Nephron (organoid): ENCODE results near the gene SND1.
A peak's percentile ranks its signal among the peaks of the same experiment; 100 is the strongest.

Source experiments
- H3K27ac Mint-ChIP-seq, 3 experiments: 2 replicates each; pipeline ENCODE4 v1.8.0; 2020; ENCODE audit warnings: mixed read lengths in 3 of 3, mild to moderate bottlenecking in 2 of 3, moderate library complexity in 1 of 3
- H3K27me3 Mint-ChIP-seq: 2 replicates; pipeline ENCODE4 v1.8.0; 2021; ENCODE audit warnings: low read depth, mild to moderate bottlenecking, moderate library complexity, mixed read lengths
- H3K36me3 Mint-ChIP-seq: 2 replicates; pipeline ENCODE4 v1.8.0; 2020; ENCODE audit warnings: low read depth, mixed read lengths
- H3K4me1 Mint-ChIP-seq: 2 replicates; pipeline ENCODE4 v1.8.0; 2020; ENCODE audit warnings: mixed read lengths
- H3K4me3 Mint-ChIP-seq, 3 experiments: 2 replicates each; pipeline ENCODE4 v1.8.0; 2020; ENCODE audit warnings: mild to moderate bottlenecking in 3 of 3, mixed read lengths in 3 of 3, moderate library complexity in 2 of 3
- H3K9me3 Mint-ChIP-seq: 2 replicates; pipeline ENCODE4 v1.8.0; 2020; ENCODE audit warnings: mixed read lengths
- CTCF ChIP-seq, 3 experiments: fragments of 200-600 bp; sonication (generic); IDR thresholded peaks; one replicate each; pipeline ENCODE4 v1.5.0; 2021; ENCODE audit warnings: antibody characterized with exemption in 3 of 3; ENCODE audit not compliant: unreplicated experiment in 3 of 3

Gene SND1

GRCh38 chr7:127903892-127904669 lies 252.1 kb downstream of the SND1 start:
- Mint-ChIP-seq H3K27ac (no peak overlapping the region), H3K4me3 (no peak overlapping the region), H3K9me3 (no peaks in the 10 kb centered on the region), H3K4me1 (peaks cover 45% of the 10 kb centered on the region), H3K36me3 (no peaks in the 10 kb centered on the region), H3K27me3 (no peaks in the 10 kb centered on the region)
- no peak for TF ChIP-seq CTCF (IDR thresholded peaks at IDR 0.05; ENCODE audit: unreplicated experiment in 3 of 3)

GRCh38 chr7:127904670-127904985 lies 252.6 kb downstream of the SND1 start:
- no peak overlapping the region for H3K4me3 Mint-ChIP-seq
- H3K27me3 Mint-ChIP-seq: no peaks in the 10 kb centered on the region
- no peaks in the 10 kb centered on the region for H3K36me3 Mint-ChIP-seq
- peaks cover 45% of the 10 kb centered on the region for H3K4me1 Mint-ChIP-seq
- no peak overlapping the region for H3K27ac Mint-ChIP-seq
- H3K9me3 Mint-ChIP-seq: no peaks in the 10 kb centered on the region
- TF ChIP-seq CTCF (IDR thresholded peaks at IDR 0.05; ENCODE audit: unreplicated experiment in 3 of 3): no peak

GRCh38 chr7:127905021-127905420 lies 253.0 kb downstream of the SND1 start:
- TF ChIP-seq CTCF (IDR thresholded peaks at IDR 0.05; ENCODE audit: unreplicated experiment in 3 of 3): no peak
- H3K36me3 Mint-ChIP-seq: no peaks in the 10 kb centered on the region
- H3K4me3 Mint-ChIP-seq: no peak overlapping the region
- peaks cover 44% of the 10 kb centered on the region for H3K4me1 Mint-ChIP-seq
- H3K27me3 Mint-ChIP-seq: no peaks in the 10 kb centered on the region
- H3K9me3 Mint-ChIP-seq: no peaks in the 10 kb centered on the region
- H3K27ac Mint-ChIP-seq: no peak overlapping the region

GRCh38 chr7:127905491-127906330 lies 253.7 kb downstream of the SND1 start:
- Mint-ChIP-seq H3K27ac (no peak overlapping the region), H3K36me3 (no peaks in the 10 kb centered on the region), H3K4me3 (no peak overlapping the region), H3K27me3 (no peaks in the 10 kb centered on the region), H3K9me3 (no peaks in the 10 kb centered on the region), H3K4me1 (peaks cover 37% of the 10 kb centered on the region)
- no peak for TF ChIP-seq CTCF (IDR thresholded peaks at IDR 0.05; ENCODE audit: unreplicated experiment in 3 of 3)

- Mint-ChIP-seq H3K27ac (peak overlapping the region; percentile 8 to 35 (median 11)), H3K4me3 (no peak overlapping the region), H3K27me3 (no peaks in the 10 kb centered on the region), H3K36me3 (no peaks in the 10 kb centered on the region), H3K4me1 (peaks cover 22% of the 10 kb centered on the region), H3K9me3 (no peaks in the 10 kb centered on the region)
- TF ChIP-seq CTCF (IDR thresholded peaks at IDR 0.05; ENCODE audit: unreplicated experiment in 3 of 3): no peak
Measured at GRCh38 chr7:127907110-127908040, 255.4 kb downstream of the SND1 start.
